K562 (cell line): ENCODE measurements around the gene POMGNT1. TPM values are rescaled to one million over a fixed set of nuclear protein-coding genes. Genes with fewer than 3 reads are reported as not detected.

Experiments used
- AFF4 ChIP-seq: sonication (generic); formaldehyde crosslinking; IDR thresholded peaks from 2 replicates; pipeline ENCODE4 v1.8.0; 2023; ENCODE audit warnings: mild to moderate bottlenecking, missing genetic modification reagents
- CTBP1 ChIP-seq: fragments of 450-650 bp; IDR thresholded peaks from 2 replicates; pipeline ENCODE4 v1.6.1; 2016; ENCODE audit warnings: borderline replicate concordance
- FOXP4 ChIP-seq: sonication (generic); formaldehyde crosslinking; IDR thresholded peaks from 2 replicates; pipeline ENCODE4 v1.8.0; 2022; ENCODE audit warnings: mild to moderate bottlenecking, missing genetic modification reagents, borderline replicate concordance
- ILK ChIP-seq: fragments of 450-650 bp; IDR thresholded peaks from 2 replicates; pipeline ENCODE4 v1.6.1; 2016; ENCODE audit warnings: missing genetic modification characterization, low read depth, mild to moderate bottlenecking, missing compliant biosample characterization, moderate library complexity, borderline replicate concordance
- NBN ChIP-seq: fragments of 450-650 bp; IDR thresholded peaks from 2 replicates; pipeline ENCODE4 v1.6.1; 2016; ENCODE audit warnings: low read depth, mild to moderate bottlenecking
- PREB ChIP-seq: sonication (generic); formaldehyde crosslinking; IDR thresholded peaks from 2 replicates; pipeline ENCODE4 v1.8.1; 2023; ENCODE audit warnings: mild to moderate bottlenecking, missing genetic modification reagents
- PTRF ChIP-seq: fragments of 450-650 bp; IDR thresholded peaks from 2 replicates; pipeline ENCODE4 v1.6.1; 2016; ENCODE audit warnings: mild to moderate bottlenecking, missing genetic modification characterization, missing compliant biosample characterization
- RREB1 ChIP-seq: fragments of 250-450 bp; sonication (Bioruptor Pico); IDR thresholded peaks from 2 replicates; pipeline ENCODE4 v1.4.0; 2020
- SP1 ChIP-seq: sonication (generic); formaldehyde crosslinking; IDR thresholded peaks from 2 replicates; pipeline ENCODE4 v1.8.1; 2022; ENCODE audit warnings: mild to moderate bottlenecking, missing genetic modification reagents
- WHSC1 ChIP-seq: IDR thresholded peaks from one replicate; pipeline ENCODE4 v1.6.1; 2012; ENCODE audit warnings: low read length, control low read depth, inconsistent platforms
- ZBTB43 ChIP-seq: sonication (generic); formaldehyde crosslinking; IDR thresholded peaks from 2 replicates; pipeline ENCODE4 v1.8.0; 2023; ENCODE audit warnings: mild to moderate bottlenecking, missing genetic modification reagents
- ZKSCAN3 ChIP-seq: fragments of 250-450 bp; sonication (Bioruptor Pico); IDR thresholded peaks from 2 replicates; pipeline ENCODE4 v1.4.0; 2020
- ZNF23 ChIP-seq: fragments of 250-450 bp; sonication (Bioruptor Pico); IDR thresholded peaks from 2 replicates; pipeline ENCODE4 v1.4.0; 2020; ENCODE audit warnings: mild to moderate bottlenecking
- polyA plus RNA-seq, 8 experiments: library from polyadenylated mRNA; depleted of rRNA in 4 of 8; stranded (reverse) in 5 of 8; unstranded in 3 of 8; fragments of >200 nt; fragmentation: Nextera tagmentation in 2 of 8; fragmentation: Illumina TruSeq in 1 of 8; extraction: Ambion mirVana in 2 of 8; extraction: Trizol in 1 of 8; gene quantifications; 2 replicates each; pipeline versions ENCODE4 v1.2.1 to v1.2.3, GENCODE V29; 2011 to 2014; ENCODE audit warnings: inconsistent platforms in 1 of 8, missing spikeins in 1 of 8
- total RNA-seq, 7 experiments: library from RNA; depleted of rRNA in 6 of 7; stranded (reverse); fragments of >200 nt in 6 of 7; fragmentation: Illumina TruSeq in 2 of 7; extraction: Trizol in 2 of 7; gene quantifications; 2 replicates each; pipeline versions ENCODE4 v1.2.1 to v1.2.3, GENCODE V29; 2011 to 2021; ENCODE audit warnings: low replicate concordance in 1 of 7

POMGNT1 gene
- total and polyA plus RNA-seq, 9 of the 15 experiments (the other 6 are each of a cell fraction or from before 2014, with no cell fraction given), result 14.1 to 58.9 (median 37.8) TPM

GRCh38 chr1:46244656-46245371 is 46.6 kb upstream of the POMGNT1 start (continued):
- TF ChIP-seq ZBTB43, result no peak
- TF ChIP-seq AFF4 (CRISPR knock-in tag), result no peak
- no peak for TF ChIP-seq PREB (CRISPR knock-in tag)
- TF ChIP-seq NBN, result no peak
- TF ChIP-seq ZKSCAN3 (CRISPR knock-in tag), result no peak
- TF ChIP-seq WHSC1, result no peak
- TF ChIP-seq SP1, result no peak
- no peak for TF ChIP-seq RREB1 (CRISPR knock-in tag)
- no peak for TF ChIP-seq FOXP4
- no peak for TF ChIP-seq ZNF23
- no peak for TF ChIP-seq ILK (tag)
- no peak for TF ChIP-seq CTBP1
- no peak for TF ChIP-seq PTRF (tag)
